Memory B cell (primary cell): Measurements from ENCODE around the gene GNB3.

Experiments
- ATAC-seq: fragments of 150-1000 bp; cut with Tn5 transposase; 2 replicates; pipeline ENCODE4 v1.10.0; 2021; ENCODE audit warnings: low read depth, mild to moderate bottlenecking, moderate library complexity
- DNase-seq, 2 donors: peaks; one replicate each; pipeline ENCODE4 v3.0.0; 2022; ENCODE audit warnings: low spot score in 2 of 2
- H3K27ac Mint-ChIP-seq: one replicate; pipeline ENCODE4 v1.8.0; 2022; ENCODE audit warnings: mild to moderate bottlenecking, moderate library complexity, mixed read lengths
- H3K27me3 Mint-ChIP-seq: one replicate; pipeline ENCODE4 v1.8.0; 2022; ENCODE audit warnings: mixed read lengths
- H3K36me3 Mint-ChIP-seq: one replicate; pipeline ENCODE4 v1.8.0; 2022; ENCODE audit warnings: mild to moderate bottlenecking, mixed read lengths
- H3K4me1 Mint-ChIP-seq: one replicate; pipeline ENCODE4 v1.8.0; 2022; ENCODE audit warnings: mixed read lengths
- H3K4me3 Mint-ChIP-seq: one replicate; pipeline ENCODE4 v1.8.0; 2022; ENCODE audit warnings: mild to moderate bottlenecking, moderate library complexity, mixed read lengths
- H3K9me3 Mint-ChIP-seq: one replicate; pipeline ENCODE4 v1.8.0; 2022; ENCODE audit warnings: mixed read lengths

Gene GNB3

DNA sequence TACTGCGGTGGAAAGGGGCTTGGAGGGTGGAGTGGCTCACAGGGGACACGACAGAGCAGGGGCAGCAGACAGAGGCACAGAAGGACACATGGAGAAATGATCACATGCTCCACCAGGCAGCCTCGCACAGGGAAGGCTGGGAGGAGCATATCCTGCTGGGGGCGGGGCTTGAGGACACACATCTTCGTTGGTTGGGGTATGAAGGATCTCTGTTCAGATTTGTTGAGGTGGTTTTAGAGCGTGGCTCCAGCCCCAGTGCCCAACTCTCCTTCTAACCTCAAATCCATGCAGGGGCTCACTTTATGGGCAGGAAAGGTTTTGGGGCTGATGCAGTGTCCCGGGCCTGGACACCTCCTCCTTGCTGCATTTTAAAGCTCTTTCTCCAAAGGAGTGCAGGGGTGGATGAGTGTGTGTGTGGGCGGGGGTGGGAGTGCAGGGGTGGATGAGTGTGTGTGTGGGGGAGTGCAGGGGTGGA is 13.3 kb upstream of the GNB3 start:
- Mint-ChIP-seq H3K4me3 (peak overlapping the region; percentile 66), H3K9me3 (no peaks in the 10 kb centered on the region), H3K36me3 (no peaks in the 10 kb centered on the region), H3K27ac (no peak overlapping the region), H3K27me3 (peaks cover 52% of the 10 kb centered on the region), H3K4me1 (peaks cover 29% of the 10 kb centered on the region)
- ATAC-seq (no peak), DNase-seq (no peak)

DNA sequence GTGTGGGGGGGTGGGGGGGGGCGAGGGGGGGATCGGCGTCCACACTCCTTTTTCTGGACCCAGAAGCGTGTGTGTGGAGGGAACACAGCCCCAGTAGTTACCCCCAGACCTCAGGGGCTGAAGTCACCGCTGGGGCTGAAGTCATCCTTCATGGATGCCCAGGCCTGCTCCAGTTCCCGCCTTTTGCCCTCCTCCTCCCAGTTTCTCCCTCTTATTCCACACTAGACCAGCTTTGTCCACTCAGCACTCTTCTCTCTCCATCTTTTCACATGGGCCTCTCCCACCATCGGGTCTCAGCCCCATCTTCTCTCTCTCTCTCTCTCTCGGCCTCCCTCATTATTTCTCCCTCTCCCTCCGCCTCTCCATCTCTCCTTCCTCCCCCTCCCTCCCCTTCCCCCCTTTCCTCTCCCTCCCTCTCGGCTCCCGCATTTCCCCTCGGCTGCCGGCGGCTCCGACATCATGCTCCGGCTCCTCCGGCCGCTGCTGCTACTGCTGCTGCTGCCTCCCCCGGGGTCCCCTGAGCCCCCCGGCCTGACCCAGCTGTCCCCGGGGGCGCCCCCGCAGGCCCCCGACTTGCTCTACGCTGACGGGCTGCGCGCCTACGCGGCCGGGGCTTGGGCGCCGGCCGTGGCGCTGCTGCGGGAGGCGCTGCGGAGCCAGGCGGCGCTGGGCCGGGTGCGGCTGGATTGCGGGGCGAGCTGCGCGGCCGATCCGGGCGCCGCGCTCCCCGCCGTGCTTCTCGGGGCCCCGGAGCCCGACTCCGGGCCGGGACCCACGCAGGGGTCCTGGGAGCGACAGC is 12.5 kb upstream of the GNB3 start, which contains the start of gene P3H3:
P3H3 (plus strand) TSS at position 426 of the 799 bp plus-strand sequence; CDS start at position 460, 34 bp downstream.
- DNase-seq: peak in 1 of 2 donors; percentile 53
- peak; percentile 44 for ATAC-seq
- Mint-ChIP-seq H3K4me1 (peaks cover 29% of the 10 kb centered on the region), H3K4me3 (peak within 1 kb of the TSS; percentile 85), H3K27ac (peak within 1 kb of the TSS; percentile 54), H3K36me3 (no peaks in the 10 kb centered on the region), H3K9me3 (no peaks in the 10 kb centered on the region), H3K27me3 (peaks cover 47% of the 10 kb centered on the region)

DNA sequence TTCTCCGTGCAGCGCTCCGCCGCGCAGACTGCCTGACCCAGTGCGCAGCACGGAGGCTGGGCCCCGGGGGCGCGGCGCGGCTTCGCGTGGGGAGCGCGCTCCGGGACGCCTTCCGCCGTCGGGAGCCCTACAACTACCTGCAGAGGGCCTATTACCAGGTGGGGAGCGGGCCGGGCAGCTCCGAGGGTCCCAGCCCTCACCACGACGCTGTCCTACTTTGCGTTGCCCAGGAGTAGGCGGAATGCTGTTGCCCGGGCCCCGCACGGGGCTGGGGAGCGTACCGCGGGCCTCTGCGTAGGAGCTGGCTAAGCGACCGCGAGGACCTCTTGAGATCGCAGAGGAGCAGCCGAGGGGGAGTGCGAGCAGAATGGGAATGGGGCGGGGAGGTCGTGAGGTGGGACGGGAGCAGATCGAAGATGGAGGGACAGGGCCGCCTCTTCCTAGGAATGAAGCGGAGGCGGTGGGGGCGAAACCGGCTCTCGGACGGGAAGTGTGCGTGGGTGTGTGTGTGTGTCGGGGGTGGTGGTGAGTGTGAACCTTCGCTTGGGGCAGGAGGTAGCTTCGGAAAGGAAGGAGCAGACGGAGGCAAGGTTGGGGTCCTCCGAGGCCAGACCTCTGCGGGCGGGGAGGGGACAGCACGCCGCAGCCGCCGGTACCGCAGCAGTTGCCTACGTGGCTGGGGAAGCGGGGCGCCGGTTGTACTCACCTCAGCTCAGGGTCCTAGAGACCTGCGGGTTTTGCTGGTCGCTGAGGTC is 11.8 kb upstream of the GNB3 start:
- Mint-ChIP-seq H3K4me1 (peaks cover 29% of the 10 kb centered on the region), H3K27me3 (peaks cover 45% of the 10 kb centered on the region), H3K36me3 (no peaks in the 10 kb centered on the region), H3K4me3 (peak overlapping the region; percentile 85), H3K9me3 (no peaks in the 10 kb centered on the region), H3K27ac (peak overlapping the region; percentile 54)
- ATAC-seq (peak; percentile 65), DNase-seq (no peak)

DNA sequence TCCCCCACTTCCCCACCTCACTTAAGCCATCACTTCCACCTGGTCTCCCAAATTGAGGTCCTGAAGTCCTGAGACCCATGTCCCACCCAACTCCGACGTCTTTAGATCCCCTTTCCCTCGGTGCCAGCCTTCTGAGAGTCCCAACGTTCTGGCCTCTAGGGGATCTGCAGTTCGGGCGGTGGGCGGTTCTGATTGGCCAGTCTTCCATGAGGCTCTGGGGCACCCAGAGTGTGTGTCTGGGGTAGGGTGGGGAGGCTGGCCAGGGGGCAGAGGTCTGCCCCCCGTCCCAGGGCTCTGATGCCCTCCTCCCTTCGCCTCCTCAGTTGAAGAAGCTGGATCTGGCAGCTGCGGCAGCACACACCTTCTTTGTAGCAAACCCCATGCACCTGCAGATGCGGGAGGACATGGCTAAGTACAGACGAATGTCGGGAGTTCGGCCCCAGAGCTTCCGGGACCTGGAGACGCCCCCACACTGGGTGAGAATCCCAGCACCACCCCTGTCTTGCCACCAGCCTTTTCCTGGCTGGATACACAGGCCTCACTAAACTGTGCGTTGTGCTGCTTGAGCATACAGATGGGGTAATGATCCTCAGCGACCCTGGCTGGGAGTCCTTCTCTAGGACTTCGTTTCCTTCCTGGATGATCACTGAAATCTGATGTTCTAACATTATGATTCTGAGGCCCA is 11.0 kb upstream of the GNB3 start:
- H3K4me3 Mint-ChIP-seq: peak overlapping the region; percentile 85
- no peaks in the 10 kb centered on the region for H3K36me3 Mint-ChIP-seq
- H3K4me1 Mint-ChIP-seq: peaks cover 27% of the 10 kb centered on the region
- no peaks in the 10 kb centered on the region for H3K9me3 Mint-ChIP-seq
- peaks cover 40% of the 10 kb centered on the region for H3K27me3 Mint-ChIP-seq
- DNase-seq: no peak
- H3K27ac Mint-ChIP-seq: peak overlapping the region; percentile 54
- ATAC-seq: peak; percentile 9

DNA sequence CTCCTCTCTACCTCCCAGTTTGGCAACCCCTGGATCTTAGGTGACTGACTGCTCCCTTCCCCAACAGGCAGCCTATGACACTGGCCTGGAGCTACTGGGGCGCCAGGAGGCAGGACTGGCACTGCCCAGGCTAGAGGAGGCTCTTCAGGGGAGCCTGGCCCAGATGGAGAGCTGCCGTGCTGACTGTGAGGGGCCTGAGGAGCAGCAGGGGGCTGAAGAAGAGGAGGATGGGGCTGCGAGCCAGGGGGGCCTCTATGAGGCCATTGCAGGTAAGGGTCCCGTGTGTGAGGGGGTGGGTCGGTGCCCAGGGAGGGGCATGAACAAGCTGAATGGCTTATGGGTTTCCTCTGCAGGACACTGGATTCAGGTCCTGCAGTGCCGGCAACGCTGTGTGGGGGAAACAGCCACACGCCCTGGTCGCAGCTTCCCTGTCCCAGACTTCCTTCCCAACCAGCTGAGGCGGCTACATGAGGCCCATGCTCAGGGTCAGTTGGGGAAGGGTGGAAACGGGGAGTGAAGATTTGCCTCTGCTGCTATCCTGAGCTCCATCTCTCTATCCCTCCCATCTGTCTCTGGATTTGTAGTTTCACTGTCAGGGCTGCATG is 10.3 kb upstream of the GNB3 start:
- DNase-seq: no peak
- ATAC-seq: no peak
- Mint-ChIP-seq H3K36me3 (no peaks in the 10 kb centered on the region), H3K4me3 (peak overlapping the region; percentile 18), H3K27me3 (peaks cover 33% of the 10 kb centered on the region), H3K27ac (no peak overlapping the region), H3K4me1 (peaks cover 21% of the 10 kb centered on the region), H3K9me3 (no peaks in the 10 kb centered on the region)

DNA sequence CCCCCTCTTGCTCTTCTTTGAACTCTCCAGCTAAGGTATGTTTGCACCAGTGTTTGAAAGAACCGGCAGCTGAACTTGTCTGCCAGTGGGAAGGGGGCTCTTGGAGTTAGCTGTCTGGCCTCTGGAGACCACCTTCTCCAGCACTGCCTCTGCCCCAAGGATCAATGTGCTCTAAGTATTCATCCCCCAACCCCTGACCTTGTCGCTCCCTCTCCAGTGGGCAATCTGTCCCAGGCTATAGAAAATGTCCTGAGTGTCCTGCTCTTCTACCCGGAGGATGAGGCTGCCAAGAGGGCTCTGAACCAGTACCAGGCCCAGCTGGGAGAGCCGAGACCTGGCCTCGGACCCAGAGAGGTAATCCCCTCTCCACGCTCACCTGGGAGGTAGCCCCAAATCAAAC is 9.7 kb upstream of the GNB3 start:
- peaks cover 20% of the 10 kb centered on the region for H3K4me1 Mint-ChIP-seq
- ATAC-seq: no peak

DNA sequence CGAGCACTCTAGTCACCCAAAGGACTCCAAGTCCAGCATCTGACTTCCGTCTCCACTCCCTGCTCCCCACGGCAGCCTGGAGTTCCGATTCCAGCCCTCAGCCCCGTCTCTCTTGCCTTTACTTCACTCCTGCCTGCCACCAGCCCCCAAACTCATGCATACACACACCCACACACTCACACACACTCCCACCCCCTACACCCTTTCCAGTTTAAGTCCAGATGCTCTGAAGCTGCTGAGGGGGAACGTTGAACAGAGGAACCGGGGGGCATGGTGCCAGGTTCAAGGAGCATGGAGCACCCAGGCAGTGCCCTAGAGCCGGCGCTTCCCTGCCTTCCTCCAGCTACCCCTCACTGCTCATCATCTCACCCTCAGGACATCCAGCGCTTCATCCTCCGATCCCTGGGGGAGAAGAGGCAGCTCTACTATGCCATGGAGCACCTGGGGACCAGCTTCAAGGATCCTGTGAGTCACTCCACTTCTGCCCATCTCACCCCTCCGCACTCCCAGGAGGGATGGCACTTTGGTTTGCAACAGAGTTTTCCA is 9.2 kb upstream of the GNB3 start:
- Mint-ChIP-seq H3K27me3 (peaks cover 27% of the 10 kb centered on the region), H3K27ac (no peak overlapping the region), H3K36me3 (no peaks in the 10 kb centered on the region)

More for the DNA sequence above, 9.7 kb upstream of the GNB3 start:
- no peak for DNase-seq
- H3K4me3 Mint-ChIP-seq: no peak overlapping the region
- peaks cover 30% of the 10 kb centered on the region for H3K27me3 Mint-ChIP-seq
- H3K36me3 Mint-ChIP-seq: no peaks in the 10 kb centered on the region
- H3K27ac Mint-ChIP-seq: no peak overlapping the region
- no peaks in the 10 kb centered on the region for H3K9me3 Mint-ChIP-seq

DNA sequence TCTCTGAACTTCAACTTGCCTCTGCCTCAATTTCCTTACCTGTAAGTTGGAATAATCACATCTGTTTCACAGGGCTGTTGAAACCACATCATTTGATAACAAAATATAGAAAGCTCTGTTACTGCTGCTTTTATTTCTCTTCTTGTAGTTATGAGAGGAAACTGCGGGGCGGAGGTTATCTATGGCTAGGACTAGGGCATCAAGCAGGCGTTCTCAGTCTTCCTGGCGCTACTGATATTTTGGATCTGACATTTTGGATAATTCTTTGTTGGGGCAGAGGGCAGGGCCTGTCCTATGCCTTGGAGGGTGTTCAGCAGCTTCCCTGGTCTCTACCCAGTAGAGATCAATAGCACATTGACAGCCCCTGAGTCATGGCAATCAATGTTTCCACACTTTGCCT is 8.6 kb upstream of the GNB3 start:
- no peak overlapping the region for H3K27ac Mint-ChIP-seq
- ATAC-seq: no peak
- H3K4me1 Mint-ChIP-seq: peaks cover 20% of the 10 kb centered on the region
- no peaks in the 10 kb centered on the region for H3K9me3 Mint-ChIP-seq
- DNase-seq: no peak
- H3K36me3 Mint-ChIP-seq: no peaks in the 10 kb centered on the region
- peaks cover 25% of the 10 kb centered on the region for H3K27me3 Mint-ChIP-seq
- no peak overlapping the region for H3K4me3 Mint-ChIP-seq

More for the DNA sequence above, 9.2 kb upstream of the GNB3 start:
- ATAC-seq: no peak
- DNase-seq: no peak
- no peak overlapping the region for H3K4me3 Mint-ChIP-seq
- H3K4me1 Mint-ChIP-seq: peaks cover 20% of the 10 kb centered on the region
- no peaks in the 10 kb centered on the region for H3K9me3 Mint-ChIP-seq

DNA sequence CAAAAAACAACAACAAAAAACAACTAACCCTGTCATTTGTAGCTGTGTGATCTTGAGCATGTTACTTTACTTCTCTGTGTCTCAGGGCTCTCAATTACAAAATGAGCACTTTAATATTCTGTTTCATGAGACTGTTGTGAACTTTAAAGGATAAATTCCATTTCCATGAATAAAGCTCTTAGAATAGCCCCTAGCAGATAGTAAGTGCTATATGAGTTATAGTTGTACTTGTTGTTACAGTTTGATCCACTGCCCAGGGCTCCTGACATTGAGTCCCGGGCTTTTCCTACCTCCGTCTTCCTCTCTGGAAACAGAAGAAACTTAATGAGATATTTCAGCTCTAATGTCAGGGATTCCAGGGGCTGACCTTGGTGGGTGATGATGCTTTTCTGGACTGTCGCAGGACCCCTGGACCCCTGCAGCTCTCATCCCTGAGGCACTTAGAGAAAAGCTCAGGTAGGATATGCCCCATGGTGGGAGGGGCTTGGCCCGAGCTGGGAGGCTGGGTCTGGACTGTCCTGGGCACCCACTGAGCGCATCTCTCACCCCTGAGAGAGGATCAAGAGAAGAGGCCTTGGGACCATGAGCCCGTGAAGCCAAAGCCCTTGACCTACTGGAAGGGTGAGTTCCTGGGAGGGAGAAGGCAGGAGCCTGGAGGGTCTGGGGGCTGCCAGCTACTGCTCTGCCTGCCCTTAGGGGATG is 7.4 kb upstream of the GNB3 start:
- DNase-seq: no peak
- H3K36me3 Mint-ChIP-seq: no peaks in the 10 kb centered on the region
- peaks cover 17% of the 10 kb centered on the region for H3K27me3 Mint-ChIP-seq
- H3K27ac Mint-ChIP-seq: no peak overlapping the region
- H3K4me1 Mint-ChIP-seq: peaks cover 12% of the 10 kb centered on the region
- no peak for ATAC-seq
- no peaks in the 10 kb centered on the region for H3K9me3 Mint-ChIP-seq
- H3K4me3 Mint-ChIP-seq: no peak overlapping the region

DNA sequence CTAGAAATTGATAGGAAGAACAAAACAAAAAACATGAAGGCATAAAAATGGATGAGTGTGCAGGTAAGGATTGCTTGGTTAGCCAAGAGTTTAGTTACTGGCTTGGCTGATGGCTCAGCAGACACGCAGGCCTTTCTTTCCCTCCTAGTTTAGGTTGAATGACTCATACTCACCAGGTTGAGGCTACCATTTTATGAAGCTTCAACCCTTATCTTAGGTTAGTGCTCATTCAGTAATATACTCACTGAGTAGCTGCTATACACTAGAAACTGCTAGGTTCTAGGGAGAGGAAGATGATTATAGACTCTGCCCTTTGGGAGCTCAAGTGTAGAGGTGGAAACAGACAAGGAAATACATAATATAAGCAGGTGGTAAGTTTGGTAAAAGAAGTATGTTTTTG is 6.5 kb upstream of the GNB3 start:
- Mint-ChIP-seq H3K4me3 (no peak overlapping the region), H3K27me3 (peaks cover 12% of the 10 kb centered on the region), H3K9me3 (no peaks in the 10 kb centered on the region), H3K36me3 (no peaks in the 10 kb centered on the region), H3K4me1 (peaks cover 11% of the 10 kb centered on the region), H3K27ac (no peak overlapping the region)
- DNase-seq: no peak
- ATAC-seq: no peak

DNA sequence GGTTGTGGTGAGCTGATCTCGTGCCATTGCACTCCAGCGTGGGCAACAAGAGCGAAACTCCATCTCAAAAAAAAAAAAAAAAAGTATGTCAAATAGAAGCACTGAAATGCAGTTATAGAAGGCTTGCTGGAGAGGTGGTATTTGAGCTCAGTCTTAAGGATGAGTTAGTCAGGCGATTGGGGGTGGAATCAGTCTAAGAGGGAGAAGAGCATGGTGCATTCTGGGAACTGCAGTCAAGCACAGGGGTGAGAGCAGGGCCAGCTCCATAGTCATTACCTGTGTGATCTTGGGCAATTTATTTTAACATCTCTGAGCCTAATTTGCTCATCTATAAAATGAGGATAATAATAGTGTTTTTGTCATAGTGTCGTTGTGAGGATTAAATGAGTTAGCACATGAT is 5.9 kb upstream of the GNB3 start:
- no peak overlapping the region for H3K4me3 Mint-ChIP-seq
- peaks cover 9% of the 10 kb centered on the region for H3K27me3 Mint-ChIP-seq
- H3K4me1 Mint-ChIP-seq: peaks cover 11% of the 10 kb centered on the region
- H3K27ac Mint-ChIP-seq: no peak overlapping the region
- H3K36me3 Mint-ChIP-seq: no peaks in the 10 kb centered on the region
- H3K9me3 Mint-ChIP-seq: no peaks in the 10 kb centered on the region
- ATAC-seq: no peak
- no peak for DNase-seq

DNA sequence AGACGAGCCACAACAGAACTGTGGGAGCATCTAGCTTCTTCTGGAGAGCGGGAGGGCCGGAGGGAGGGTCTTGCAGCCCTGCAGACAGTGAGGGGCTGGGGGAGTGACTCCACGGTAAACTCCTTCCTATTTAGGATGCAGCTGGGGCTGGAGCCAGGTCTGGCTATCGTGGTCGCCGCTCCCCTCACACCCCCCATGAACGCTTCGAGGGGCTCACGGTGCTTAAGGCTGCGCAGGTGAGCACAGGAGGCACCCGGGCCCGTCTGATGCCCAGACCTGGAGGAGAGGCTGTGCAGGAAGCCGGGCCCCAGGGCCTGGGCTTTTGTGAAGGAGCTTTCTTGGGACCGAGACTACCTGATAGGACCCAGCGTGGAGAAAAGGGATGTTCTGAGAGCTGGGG is 3.9 kb upstream of the GNB3 start:
- DNase-seq: no peak
- no peaks in the 10 kb centered on the region for H3K27me3 Mint-ChIP-seq
- ATAC-seq: no peak
- no peaks in the 10 kb centered on the region for H3K9me3 Mint-ChIP-seq
- H3K4me3 Mint-ChIP-seq: no peak overlapping the region
- H3K36me3 Mint-ChIP-seq: no peaks in the 10 kb centered on the region
- peaks cover 17% of the 10 kb centered on the region for H3K4me1 Mint-ChIP-seq
- no peak overlapping the region for H3K27ac Mint-ChIP-seq
